GM11168 (cell line): ENCODE data around the gene TRDN.
"Not testable (repeated sequence)": the region's sequence is repeated elsewhere in the genome, so short reads cannot be mapped to it uniquely, and the experiment has no call there.

Experiments used
- in situ Hi-C: fragments of 300-500 bp; cut with MboI; formaldehyde crosslinking; loops from one replicate; pipeline ENCODE4 v1.12.0; 2022; ENCODE audit warnings: low sequenced_read_pairs; ENCODE audit not compliant: unreplicated experiment

Gene TRDN

DNA sequence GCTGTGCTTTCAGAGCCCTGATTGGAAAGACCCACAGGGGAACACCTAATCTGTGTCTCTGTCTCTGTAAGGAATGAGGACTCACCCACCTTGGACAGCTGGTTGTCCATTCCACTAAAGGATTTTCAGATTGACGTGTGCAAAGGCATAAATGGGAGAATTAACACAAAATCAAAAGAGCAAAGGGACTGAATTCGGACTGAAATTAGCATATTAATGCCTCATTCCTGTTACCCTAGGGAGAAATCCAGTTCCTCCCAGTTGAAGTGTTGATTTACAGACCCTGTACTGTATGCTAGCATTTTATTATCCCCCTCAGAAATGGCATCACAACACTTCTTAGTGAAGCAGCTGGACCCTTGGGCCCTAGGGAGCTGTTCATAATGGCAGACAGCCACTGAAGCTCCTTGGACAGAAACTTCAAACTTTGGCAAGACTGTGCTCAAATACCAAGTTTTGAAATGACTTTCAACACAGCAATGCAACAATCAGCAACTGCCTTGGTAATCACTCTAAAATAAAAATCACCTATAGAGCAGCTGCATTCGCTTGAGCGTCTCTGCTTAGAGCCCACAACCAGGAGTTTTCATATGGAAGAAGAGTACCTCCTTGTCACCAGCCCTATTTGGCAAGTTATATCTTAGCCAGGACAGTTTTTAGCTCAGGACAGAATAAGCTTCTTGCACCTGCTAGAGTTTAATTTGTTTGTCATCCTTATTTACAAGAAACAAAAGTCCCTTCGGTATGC is 118.1 kb downstream of the TRDN start:
- in situ Hi-C loops: no loop called here

DNA sequence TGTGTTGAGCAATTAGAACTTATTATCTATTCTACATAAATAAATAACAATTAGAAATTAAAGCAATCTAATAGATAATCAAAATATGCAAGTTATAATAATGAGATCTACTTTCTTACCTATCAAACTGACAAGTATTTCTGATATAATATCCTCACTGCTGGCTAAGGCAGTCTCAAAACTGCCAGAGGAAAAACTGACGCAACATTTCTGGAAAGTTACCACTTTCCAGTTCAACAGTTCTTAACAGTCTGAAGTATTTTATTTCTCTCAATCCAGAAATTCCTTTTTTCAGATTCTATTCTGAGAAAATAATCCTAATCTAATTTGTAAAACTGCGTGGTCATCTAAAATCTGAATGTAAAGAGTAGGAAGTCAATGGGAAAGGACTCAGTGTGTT is 121.0 kb downstream of the TRDN start:
- in situ Hi-C loops: no loop called here

DNA sequence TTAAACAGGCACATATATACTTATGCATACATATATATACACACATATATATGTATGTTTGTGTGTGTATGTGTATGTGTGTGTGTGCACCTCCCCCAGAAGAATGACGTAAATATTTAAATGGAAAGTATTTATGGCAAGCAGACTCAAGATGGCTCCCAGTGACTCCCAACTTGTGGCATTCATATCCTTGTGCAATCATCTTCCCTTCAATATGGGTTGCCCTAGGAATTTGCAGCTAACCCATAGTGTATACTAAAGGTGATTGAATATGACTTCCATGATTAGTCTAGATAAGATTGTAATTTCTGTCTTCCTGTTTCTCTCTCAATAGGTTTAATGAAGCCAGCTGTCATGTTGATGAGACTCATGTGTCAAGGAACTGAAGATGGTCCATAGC is 127.6 kb downstream of the TRDN start:
- in situ Hi-C loops: no loop called here

DNA sequence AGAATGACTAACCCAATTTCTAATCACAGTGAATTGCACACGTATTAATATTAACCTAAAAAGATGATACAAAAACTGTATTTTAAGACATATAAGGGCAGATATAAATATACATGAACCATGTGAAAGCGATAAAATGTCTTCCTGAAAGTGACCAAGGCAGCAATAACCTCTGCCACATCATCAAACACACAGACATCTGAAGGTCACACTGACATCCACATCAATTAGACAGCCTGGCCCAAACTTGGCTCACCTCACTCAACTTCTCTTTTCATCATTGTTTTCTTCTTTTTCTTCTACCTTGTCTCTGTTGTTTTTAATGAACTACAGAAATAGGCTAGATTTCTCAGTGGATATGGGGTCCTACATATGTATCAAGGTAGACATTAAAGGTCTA is 128.5 kb downstream of the TRDN start:
- in situ Hi-C loops: no loop called here

DNA sequence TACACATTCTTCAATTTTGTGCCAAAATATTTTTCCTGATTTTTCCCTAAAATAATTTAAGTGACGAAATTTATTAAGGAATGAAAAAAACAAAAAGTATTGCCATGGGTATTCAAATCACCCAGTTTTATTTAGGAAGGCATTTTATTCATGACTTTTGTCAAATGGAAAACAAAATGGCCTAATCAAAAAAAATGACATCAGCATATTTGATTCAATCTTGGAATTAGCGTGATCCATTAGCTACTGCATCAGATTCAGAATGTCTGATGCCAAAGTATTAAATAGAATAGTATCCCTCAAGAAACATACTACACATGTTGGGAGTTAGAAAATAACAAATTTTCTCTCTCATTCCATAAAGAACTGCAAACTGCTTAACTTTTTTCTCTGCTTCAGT is 129.2 kb downstream of the TRDN start:
- in situ Hi-C loops: no loop called here

DNA sequence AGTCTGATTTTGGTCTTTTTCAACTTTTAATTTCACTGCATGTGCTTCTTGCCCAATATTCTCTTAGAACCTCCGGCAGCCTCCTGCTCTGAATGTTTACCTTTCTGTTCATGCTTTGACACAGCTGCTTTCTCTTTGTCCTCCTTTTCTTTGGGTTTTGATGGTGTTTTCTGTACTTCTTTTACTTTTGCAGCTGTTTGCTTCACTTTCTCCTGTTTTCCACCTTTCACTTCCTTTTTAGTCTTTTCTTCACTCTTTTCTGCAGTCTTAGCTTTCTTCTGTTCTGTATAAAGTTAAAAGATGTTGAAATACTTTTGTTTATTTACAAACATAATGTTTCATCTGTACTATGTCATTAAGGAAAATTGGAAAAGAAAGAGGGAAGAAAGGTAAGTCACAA is 133.1 kb downstream of the TRDN start:
- in situ Hi-C loops: no loop called here

DNA sequence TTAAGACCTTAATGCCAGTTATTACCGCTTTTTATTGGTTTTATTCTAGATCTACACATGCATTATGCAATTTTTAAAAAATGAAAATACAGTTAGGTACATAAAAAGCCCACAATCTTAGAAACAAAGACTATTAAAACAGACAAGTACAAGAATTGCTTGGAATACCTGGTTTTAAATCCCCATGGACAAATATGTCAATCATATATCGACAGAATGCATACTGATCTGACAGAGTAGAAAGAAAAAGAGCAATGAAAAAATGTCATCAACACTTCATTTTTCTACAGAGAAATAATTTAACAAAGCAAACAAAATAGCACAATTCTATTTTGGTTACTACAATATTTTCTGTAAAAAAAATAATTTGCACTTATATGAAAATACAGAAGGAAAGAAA is 139.7 kb downstream of the TRDN start:
- in situ Hi-C loops: no loop called here

DNA sequence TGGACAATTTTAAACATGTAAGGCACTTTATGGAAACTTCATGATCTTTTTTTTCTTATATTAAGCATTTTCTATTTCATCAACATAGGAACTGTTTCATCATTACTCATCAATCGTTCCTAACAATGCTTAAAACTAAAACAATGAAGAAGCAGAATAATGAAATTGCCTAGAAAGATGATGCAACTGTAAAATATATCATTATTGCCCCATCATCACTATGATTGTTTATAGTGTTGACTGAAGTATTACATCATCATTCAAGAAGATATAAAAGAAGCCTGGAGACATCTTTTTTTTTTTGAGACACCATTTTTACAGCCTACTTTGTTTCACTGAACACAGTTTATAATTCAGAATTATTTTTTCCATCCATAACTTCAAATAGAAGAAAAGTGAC is 147.2 kb downstream of the TRDN start:
- in situ Hi-C loops: no loop called here

DNA sequence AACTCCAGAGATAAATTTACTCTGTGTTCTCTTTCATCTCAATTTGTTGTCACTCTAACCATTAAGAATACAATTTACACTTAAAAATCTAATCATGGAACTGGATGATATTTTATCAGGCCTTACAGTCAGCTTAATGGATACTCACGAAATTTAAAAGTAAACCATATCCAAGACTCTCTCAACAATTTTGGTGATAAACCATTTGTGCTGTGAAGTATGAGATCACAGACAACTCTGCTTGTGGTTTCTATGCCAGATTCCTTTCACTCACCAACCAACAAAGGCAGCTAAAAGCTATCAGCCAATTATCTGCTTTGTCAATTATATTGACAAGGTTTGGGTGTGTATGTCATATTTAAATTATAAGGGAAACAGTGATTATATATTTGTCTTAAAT is 155.8 kb downstream of the TRDN start:
- in situ Hi-C loops: no loop called here

DNA sequence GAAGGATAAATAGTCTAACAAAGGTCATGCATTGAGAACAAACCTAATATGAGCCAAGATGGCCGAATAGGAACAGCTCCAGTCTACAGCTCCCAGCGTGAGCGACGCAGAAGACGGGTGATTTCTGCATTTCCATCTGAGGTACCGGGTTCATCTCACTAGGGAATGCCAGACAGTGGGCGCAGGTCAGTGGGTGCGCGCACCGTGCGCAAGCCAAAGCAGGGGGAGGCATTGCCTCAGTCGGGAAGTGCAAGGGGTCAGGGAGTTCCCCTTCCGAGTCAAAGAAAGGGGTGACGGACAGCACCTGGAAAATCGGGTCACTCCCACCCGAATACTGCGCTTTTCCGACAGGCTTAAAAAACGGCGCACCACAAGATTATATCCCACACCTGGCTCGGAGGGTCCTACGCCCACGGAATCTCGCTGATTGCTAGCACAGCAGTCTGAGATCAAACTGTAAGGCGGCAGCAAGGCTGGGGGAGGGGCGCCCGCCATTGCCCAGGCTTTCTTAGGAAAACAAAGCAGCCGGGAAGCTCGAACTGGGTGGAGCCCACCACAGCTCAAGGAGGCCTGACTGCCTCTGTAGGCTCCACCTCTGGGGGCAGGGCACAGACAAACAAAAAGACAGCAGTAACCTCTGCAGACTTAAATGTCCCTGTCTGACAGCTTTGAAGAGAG is 164.6 kb downstream of the TRDN start:
- in situ Hi-C loops: not testable (repeated sequence)

DNA sequence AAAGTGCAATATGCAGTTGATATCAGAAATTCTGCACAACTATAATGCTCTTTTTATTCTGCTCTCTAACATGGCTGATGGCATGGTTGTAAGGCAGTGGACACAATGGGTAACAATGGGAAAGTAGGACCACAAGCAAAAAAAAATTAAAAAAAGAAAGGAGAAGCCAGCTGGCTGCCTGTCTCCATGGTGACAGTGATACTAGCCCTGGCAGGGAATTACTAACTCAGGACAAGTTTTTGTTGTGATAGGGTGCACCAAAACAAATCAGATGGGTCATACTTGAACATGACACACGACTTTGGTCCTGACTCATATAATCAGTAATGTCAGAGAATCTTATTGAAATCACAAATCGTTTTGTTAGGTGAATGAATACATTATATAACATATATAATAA is 169.4 kb downstream of the TRDN start:
- in situ Hi-C loops: no loop called here

DNA sequence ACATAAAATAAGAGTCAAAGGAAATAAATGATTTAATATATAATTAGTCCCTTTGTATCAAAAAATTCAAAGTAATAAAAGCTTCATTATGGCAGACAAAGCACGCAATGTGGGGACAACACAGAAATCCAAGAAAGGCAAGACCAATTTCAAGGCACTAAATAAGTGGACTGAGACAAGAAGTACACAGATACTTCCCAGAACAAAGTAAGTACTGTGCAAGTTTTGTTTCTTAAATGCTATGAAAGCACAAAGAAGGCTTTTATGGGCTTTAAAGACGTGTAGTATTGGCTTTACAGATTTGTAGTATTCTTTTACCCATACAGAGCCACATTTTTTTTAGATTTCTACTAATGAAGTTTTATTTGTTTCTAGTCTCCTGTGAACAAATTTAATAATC is 174.6 kb downstream of the TRDN start:
- in situ Hi-C loops: no loop called here

DNA sequence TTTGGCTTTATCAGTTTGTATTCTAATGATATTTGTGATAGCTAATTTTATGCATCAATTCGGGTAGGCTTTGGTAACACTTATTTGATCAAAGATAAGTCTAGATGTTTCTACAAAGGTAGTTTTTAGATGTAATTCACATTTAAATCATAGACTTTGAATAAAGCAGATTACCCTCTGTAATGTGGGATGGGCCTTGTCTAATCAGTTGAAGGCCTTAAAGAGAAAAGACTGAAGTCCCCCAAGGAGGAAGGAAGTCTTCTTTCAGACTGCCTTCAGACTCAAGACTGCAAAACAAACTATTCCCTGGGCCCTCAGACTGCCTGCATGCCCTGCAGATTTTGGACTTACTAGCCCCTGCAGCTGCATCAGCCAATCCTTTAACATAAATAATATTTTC is 178.5 kb downstream of the TRDN start:
- in situ Hi-C loops: no loop called here

DNA sequence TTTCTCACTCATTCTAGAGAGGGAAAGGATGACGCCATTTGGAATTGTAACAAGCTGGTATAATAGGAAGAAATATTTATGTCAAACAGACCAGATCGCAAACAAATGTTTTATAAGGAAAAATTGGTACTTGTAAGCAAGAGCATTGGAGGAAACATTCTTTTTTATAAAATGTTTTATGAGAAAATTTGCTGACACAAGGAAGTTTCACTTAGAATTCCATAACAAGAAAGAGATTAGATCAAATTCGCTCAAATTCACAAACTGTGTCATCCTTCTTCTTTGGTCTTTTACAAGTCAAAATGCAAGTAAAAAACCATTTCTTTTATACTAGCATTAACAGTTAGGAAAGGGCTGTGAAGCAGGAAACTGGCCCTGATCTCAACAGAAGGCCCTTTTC is 179.9 kb downstream of the TRDN start:
- in situ Hi-C loops: no loop called here

DNA sequence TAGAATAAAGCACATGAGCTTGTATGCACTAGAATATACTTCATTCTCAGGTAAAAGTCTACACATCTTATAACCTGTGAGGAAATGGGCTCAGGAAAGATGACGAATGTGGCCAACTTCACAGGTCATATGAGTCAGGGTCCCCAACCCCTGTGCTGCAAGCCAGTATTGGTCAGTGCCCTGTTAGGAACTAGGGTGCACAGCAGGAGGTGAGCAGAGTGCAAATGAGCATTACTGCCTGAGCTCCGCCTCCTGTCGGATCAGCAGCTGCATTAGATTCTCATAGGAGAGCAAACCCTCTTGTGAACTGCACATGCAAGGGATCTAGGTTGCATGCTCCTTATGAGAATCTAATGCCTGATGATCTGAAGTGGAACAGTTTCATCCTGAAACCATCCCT is 182.3 kb downstream of the TRDN start:
- in situ Hi-C loops: no loop called here

DNA sequence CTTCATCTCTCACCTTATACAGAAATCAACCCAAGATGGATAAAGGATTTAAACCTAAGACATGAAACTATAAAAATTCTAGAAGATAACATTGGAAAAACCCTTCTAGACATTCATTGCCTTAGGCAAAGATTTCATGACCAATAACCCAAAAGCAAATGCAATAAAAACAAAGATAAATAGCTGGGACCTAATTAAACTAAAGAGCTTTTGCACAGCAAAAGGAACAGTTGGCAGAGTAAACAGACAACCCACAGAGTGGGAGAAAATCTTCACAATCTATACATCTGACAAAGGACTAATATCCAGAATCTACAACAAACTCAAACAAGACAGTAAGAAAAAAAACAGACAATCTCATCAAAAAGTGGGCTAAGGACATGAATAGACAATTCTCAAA is 183.7 kb downstream of the TRDN start:
- in situ Hi-C loops: not testable (repeated sequence)

DNA sequence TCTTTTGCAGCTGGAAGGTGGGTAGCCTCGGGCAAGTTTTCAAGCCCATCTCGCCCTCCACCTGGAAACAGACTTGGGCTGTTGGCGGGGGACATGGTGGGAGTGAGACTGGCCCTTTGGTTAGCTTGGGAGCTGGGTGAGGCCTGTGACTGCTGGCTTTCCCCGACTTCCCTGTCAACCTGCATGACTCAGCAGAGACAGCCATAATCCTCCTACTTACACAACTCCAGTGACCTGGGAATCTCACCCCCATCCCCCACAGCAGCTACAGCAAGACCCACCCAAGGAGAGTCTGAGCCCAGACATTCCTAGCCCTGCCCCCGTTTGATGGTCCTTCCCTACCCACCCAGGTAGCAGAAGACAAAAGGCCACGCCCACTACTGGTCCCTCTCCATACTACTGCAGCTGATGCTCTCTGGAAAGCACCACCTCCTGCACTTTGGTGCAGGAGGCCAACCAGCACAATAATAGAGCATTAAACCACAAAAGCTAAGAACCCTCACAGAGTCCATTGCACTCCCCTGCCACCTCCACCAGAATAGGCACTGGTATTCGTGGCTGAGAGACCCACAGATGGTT is 188.4 kb downstream of the TRDN start:
- in situ Hi-C loops: no loop called here

DNA sequence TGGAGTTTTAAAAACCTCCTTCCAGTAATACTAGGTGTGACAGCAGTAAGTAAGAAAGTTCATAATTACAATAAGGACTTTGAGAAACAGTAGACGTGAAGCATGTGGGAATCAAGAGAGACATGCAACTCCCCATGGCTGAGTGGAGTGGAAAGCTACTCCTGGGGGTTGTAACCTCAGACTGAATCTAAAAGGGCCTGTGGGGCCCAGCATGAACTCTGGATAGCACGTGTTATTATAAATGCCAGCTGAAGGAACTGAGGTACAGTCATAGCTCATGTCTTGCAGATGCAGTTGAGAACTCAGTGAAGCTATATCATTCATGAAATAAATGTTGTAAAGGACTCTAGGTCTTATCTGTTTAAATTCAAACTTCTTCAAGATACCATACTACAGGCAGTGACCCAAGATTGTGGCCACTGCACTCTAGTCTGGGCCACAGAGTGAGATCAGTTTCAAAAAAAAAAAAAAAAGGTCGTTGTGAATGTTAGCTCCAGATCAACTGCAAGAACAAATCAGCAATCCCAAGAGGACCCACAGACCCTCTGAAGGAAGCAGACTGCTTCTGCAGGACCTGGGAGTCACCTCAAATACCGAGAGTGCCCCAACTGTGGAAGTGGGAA is 189.3 kb downstream of the TRDN start:
- in situ Hi-C loops: no loop called here

DNA sequence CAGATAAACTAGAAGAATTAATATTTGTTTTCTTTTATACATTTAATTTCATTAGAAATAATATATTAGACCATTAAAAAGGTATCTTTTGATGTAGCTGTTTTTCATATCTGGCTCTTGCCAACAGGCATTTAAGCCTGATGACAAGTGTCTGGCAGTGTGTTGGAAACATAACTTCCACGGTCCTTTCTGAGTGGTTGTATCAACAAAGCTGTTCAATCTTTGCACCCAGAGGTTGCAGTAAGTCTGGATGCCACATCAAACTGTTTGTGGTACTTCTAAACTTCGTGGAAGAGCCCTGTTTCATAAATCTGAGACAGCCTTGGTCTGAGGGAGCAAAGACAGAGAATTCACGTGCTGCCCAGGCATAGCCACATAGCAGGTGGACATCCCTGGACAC is 197.4 kb downstream of the TRDN start:
- in situ Hi-C loops: no loop called here

DNA sequence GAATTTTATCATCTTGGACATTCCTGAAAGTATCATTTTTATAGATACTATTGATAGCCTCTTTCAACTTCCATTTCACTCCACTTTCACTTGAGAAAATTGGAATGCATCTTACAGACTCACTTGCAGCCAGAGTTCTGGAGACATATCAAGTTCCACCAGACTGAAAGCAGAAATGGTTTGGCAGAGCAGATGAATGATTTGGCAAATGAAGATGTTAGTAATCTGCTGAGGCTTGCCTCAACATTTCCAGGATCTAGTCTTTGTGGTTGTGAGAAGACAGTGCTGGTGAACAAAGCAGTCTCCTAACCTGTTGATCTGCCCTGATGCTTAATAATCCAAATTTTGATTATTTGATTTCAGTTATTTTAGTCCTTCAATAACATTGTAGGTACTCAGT is 202.6 kb downstream of the TRDN start:
- in situ Hi-C loops: no loop called here

DNA sequence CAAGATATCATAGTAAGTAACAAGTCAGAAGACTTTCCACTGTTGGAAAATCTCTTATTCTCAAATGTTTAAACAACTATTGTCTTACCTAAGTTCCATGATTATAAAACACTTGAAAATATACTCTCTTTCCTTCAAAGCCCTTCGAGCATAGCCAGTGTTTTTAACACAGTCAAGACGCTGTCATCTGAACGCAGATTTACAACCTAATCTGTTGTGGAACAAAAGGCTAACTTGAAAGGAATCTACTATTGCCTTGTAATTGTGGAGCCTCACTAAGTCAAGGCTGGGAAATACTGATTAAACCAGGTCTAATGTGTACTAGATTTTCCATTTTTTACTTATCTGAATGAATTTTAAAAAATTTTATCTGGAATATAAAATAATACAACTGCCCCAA is 205.8 kb downstream of the TRDN start:
- in situ Hi-C loops: no loop called here
